Fibroblast of peridontal ligament (primary cell): Measurements from ENCODE around the gene ADAMTS6.
A peak's percentile ranks its signal among the peaks of the same experiment; 100 is the strongest.
"Not testable (repeated sequence)": the region's sequence is repeated elsewhere in the genome, so short reads cannot be mapped to it uniquely, and the experiment has no call there.

Experiments
- DNase-seq: peaks from one replicate; pipeline ENCODE4 v3.0.0-alpha.2; 2010; ENCODE audit errors: extremely low read depth

ADAMTS6 gene

DNA sequence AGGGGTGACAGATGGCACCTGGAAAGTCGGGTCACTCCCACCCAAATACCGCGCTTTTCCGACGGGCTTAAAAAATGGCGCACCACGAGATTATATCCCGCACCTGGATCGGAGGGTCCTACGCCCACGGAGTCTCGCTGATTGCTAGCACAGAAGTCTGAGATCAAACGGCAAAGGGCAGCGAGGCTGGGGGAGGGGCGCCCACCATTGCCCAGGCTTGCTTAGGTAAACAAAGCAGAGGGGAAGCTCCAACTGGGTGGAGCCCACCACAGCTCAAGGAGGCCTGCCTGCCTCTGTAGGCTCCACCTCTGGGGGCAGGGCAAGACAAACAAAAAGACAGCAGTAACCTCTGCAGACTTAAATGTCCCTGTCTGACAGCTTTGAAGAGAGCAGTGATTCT, 111.2 kb downstream of the ADAMTS6 start:
- DNase-seq: not testable (repeated sequence)

- peak; percentile 66 for DNase-seq
Measured at GRCh38 chr5:65366655-65367054, 115.1 kb downstream of the ADAMTS6 start.

DNA sequence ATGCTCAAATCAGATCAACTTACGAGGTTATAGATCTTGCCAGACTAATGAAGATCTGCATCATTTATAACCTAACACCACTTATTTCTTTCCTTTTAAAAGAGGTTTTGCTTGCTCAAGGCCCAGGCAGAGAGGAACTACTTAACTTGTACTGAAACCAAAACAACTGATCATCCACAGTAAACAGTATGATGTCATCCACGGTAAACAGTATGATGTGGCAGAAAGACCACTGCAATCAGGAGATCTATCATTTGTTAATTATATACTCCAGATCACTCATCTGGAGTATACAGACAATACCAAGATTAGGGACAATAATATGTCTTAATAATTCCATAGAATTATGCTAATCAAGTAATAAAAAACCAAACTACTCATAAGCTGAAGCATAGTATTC, 116.8 kb downstream of the ADAMTS6 start:
- peak; percentile 26 for DNase-seq

DNA sequence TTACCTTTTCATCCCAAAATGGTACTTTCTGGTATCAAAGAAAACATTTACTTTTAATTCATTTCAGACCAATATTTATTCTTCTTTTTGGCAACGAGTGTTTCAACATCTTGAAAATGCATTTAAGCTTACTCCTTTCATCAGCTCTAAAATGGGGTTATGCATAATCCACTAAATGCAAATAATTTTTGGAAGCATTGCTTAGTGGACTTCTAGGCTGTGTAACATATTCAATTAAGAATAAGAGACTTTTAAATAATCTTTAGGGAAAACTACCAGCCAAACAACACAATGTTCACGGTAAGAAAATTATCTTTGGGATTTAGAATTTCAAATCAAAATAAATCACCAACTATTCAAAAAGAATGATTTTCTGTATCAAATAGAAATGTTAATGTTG, 118.2 kb downstream of the ADAMTS6 start:
- DNase-seq: no peak

DNA sequence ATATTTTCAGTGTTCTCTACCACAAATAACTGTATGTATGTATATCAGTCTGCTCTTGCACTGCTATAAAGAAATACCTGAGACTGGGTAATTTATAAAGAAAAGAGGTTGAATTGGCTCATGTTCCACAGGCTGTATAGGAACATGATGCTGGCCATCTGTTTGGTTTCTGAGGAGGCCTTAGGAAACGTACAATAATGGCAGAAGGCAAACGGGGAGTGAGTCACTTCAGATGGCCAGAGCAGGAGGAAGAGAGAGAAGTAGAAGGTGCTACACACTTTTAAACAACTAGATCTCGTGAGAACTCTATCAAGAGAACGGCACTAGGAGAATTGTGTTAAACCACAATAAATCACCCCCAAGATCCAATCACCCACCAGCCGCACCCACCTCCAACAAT, 121.7 kb downstream of the ADAMTS6 start:
- DNase-seq: no peak

DNA sequence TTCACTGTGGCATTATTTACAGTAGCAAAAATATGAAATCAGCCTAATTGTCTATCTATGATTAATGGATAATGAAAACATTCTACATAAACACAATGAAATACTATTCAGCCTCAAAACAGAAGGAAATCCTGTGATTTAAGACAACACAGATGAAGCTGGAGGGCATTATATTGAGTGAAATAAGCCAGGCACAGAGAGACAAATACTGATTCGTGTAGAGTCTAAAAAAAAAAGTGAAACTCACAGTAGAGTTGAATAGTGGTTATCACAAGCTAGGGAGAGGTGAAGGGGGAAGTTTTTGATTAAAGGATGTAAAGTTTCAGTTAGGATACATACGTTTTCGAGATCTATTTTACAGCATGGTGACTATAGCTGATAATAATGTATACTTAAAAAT, 122.2 kb downstream of the ADAMTS6 start:
- DNase-seq: no peak

DNA sequence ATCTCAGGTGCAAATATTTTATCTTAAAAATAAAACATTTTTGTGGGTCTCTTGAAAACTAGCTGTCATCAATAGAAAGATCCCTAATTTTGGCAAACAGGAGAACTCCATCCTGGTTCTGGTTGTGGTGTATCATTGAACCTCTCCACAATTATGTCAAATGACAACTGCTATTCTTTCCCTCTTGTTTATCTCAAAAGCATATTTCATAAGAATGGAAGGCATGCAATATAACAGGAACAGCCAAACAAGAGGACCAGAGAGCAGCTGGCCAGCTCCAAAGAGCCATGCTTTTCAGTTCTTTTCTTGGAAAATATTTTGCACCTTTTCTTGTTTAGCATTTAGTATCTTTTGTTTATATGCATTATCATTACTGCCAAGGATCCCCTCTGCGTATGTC, 125.4 kb downstream of the ADAMTS6 start:
- no peak for DNase-seq

DNA sequence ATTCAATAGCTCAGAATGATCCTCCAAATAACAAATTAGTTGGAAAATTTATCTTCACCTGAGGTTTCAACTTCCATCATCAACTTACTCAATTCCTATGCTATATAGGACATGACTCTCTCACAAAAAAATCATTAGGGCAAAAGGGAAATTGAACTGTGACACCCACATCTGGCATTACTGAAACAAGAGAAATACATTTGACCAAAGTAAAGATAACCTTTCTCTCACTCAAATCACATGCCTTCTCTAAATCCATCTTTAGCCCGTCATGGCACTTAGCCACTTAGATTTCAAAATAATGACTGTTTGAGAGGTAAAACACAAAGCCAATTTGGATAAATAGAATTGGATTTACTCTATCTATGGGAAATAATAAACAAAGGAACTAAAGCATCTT, 126.4 kb downstream of the ADAMTS6 start:
- DNase-seq: no peak

- no peak for DNase-seq
Measured at GRCh38 chr5:65341835-65342234, 139.9 kb downstream of the ADAMTS6 start.

DNA sequence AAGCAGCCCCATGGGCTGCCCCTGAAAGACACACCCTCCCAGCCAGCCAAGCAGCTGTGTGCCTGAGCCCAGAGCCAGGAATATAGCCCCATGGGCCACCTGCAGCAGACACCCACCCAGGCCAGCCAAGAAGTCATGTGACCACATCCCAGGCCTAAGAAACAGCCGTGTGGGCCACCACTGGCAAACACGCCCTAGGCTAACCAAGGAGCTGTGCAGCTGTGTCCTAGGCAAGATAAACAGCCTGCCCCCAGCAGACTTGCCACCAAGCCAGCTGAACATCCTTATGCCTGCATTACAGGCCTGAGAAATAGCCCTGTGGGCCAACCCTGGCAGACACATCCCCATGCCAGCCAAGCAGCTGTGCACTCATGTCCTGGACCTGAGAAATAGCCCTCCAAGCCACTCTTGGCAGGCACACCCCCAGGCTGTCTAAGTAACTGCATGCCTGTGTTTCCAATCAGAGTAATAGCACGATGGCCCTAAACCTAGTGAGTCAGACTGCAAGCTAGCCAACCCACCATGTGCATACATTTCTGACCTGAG, 143.0 kb downstream of the ADAMTS6 start:
- DNase-seq: peak; percentile 25

DNA sequence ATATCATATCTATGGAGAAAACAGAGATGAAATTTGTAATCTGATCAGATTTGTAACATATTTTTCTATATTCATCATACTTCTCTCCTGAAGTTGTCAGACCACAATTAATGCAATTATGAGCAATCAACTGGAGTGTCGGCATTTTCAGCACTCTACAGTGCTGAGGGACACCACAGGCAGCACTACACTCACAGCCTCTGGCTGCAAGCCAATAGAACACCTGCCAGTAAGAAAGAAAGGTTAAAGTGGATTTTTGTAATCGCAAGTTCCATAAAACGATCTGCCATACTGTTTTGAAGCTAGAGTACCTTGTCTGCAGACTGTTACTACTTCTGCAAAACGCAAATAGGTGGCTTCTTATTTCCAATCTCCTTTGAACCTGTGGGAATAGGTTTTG, 147.6 kb downstream of the ADAMTS6 start:
- DNase-seq: no peak

DNA sequence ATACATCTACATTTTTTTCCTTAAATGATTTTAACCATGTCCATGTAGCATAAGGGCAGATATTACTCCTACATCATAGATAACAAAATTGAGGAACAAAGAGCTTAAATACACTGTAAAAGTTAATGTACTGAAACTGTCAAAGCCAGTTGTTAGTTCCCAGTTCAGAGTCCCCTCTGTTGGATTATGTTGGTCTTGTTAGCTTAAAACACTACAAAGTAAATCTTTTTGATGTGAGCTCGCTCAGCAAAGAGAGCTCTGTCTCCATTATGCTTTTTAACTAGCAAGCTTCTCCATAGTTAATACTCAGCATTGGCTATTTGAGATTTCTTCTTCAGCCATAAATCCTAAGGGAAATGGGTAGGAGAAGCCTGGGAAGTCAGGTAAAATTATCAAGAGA, 149.1 kb downstream of the ADAMTS6 start:
- no peak for DNase-seq

GRCh38 chr5:65329266-65329665, 152.5 kb downstream of the ADAMTS6 start:
- DNase-seq: peak; percentile 53

DNA sequence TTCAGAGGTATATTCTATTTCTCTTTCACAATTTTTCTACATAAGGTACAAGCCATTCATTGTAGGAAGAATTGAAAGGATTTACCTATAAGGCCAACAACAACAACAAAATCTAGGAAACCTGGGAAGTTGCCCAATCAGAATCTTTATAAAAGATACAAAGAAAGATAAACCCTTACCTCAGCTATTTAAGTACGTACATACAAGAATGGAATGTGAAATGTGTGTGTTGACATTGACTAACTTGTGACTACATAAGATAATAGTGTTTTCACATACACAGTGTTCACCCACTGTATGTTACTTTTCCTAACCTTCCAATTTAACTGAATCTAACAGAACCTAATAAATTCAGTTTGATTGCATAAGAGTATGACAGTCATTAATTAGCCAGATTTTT, 154.1 kb downstream of the ADAMTS6 start:
- peak; percentile 24 for DNase-seq

- peak; percentile 58 for DNase-seq
Measured at GRCh38 chr5:65326922-65327321, 154.8 kb downstream of the ADAMTS6 start.

DNA sequence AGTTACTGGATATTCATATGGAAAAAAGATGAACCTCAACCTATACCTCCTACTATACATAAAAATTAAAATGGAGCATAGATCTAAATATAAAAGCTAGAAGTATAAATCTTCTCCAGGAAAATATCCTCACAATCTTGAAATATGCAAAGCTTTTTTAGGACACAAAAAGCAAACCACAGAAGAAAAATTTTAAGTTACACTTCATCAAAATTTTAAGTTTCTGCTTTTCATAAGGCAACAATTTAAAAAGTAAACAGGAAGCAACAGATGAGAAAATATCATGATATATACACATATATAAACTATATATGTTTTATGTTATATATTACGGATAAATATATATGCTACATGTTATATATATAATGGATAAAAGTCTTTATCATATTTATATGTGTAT, 157.5 kb downstream of the ADAMTS6 start:
- DNase-seq: no peak

DNA sequence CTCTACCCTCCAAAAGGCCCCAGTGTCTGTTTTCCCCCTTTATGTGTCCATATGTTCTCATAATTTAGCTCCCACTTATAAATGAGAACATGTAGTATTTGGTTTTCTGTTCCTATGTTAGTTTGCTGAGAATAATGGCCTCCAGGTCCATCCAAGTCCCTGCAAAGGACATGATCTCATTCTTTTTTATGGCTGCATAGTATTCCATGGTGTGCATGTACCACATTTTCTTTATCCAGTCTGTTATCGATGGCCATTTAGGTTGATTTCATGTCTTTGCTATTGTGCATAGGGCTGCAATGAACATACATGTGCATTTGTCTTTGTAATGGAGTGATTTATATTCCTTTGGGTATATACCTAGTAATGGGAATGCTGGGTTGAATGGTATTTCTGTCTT, 161.0 kb downstream of the ADAMTS6 start:
- DNase-seq: not testable (repeated sequence)

DNA sequence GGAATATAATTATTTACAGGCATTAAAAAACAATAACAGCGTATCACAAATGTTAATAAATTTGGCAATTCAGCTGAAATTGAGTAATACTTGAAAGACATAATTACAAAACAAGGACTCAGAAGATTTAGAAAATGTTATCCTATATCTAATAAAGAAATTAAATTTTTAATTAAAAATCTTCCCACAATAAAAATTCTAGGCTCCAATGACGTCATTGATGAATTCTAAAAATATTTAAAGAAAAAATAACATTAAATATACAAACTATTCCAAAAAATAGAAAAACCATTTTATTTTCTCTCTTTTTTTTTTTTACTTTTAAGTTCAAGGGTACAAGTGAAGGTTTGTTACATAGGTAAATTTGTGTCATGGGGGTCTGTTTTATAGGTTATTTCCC, 161.5 kb downstream of the ADAMTS6 start:
- no peak for DNase-seq

DNA sequence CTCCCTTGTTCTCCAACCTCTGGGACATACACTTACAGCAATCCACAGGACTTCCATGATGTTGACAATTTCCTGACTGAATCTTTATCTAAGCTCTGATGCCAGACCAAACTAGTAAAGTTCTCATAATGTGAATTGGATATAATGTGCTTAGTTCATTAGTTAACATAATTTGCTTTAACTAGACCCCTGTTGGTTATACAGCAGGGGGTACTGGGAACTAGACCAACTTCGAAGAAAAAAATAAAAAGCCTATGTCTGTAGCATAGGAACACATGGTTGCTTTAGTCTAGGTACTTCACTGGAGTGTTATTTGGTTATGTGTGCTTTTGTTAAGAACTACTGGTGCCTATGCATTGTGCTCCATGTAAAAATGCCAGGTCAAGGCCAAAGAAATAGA, 173.8 kb downstream of the ADAMTS6 start:
- no peak for DNase-seq

GRCh38 chr5:65307088-65307487, 174.6 kb downstream of the ADAMTS6 start:
- peak; percentile 37 for DNase-seq

DNA sequence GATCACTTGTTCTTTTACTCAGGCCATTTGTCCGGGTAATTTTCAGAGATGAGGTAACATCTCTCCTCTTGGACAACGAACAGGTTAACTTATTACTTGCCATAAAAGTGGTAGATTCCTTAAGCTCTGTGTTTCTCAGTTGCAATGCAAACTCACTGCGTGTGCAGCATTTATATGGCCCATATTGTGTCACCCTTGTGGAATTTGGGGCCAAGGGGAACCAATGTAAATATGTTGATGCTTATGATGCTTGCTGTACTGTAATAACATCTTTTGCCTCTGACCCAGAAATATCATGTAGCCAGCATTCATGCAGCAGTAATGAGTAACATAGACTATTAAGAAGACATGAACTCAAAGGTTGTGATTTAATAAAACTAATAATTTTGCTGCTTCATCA, 175.8 kb downstream of the ADAMTS6 start:
- DNase-seq: peak; percentile 55

DNA sequence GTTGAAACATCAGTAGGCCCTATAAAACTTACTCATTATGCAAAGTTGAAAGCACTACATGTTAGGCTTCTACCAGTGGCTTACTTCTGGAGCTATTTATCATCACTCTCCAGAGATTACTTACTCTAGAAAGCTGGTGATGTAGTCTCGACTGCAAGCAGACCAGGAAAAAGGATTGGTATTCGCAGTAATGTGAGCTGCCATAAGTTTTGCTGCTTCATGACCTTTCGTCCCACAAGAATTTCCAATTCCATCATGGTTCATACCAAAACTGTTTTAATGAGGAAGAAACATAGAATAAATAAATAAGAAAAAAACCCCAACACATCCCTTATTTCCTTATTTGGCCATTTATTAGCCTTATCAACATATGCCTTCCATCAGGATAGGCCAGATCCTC, 181.9 kb downstream of the ADAMTS6 start:
- peak; percentile 92 for DNase-seq

- DNase-seq: no peak
Measured at GRCh38 chr5:65296067-65296466, 185.7 kb downstream of the ADAMTS6 start.

GRCh38 chr5:65292196-65292595, 189.5 kb downstream of the ADAMTS6 start:
- peak; percentile 60 for DNase-seq

DNA sequence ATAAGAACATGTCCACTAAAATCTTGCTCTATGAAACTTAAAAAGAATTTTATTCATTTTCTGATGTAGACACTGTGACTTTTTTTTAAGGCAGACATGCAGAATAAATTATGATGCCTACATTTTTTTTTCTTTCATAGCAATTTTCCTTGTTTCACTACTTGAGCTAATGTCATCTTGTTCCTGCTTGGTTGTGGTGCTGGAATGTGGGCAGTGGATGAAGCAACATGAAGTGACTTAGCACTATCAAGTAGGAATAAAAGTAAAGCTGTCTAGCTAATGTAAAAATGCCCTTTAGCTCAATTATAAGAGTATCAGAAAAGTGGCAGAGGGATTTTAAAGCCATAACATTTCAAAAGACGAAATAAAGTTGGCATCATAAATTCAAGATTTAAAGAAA, 191.0 kb downstream of the ADAMTS6 start:
- peak; percentile 61 for DNase-seq
